CD4-positive, alpha-beta T cell treated with Interleukin-6 for 4 hours (primary cell): ENCODE measurements around the gene GRID1.

Experiments
- DNase-seq: peaks from one replicate; pipeline ENCODE4 v3.0.0-alpha.2; 2020; ENCODE audit warnings: mixed read lengths

The GRID1 gene

GRCh38 chr10:86075512-86075911 is 291.1 kb downstream of the GRID1 start:
- DNase-seq = no peak

- no peak for DNase-seq
Observed at GRCh38 chr10:86074294-86074693, 292.3 kb downstream of the GRID1 start.

GRCh38 chr10:86073199-86073977 is 293.2 kb downstream of the GRID1 start:
- no peak for DNase-seq

- no peak for DNase-seq
Observed at GRCh38 chr10:86072413-86072812, 294.2 kb downstream of the GRID1 start.

- DNase-seq = no peak
Observed at GRCh38 chr10:86071758-86072157, 294.8 kb downstream of the GRID1 start.

GRCh38 chr10:86071145-86071544 is 295.4 kb downstream of the GRID1 start:
- no peak for DNase-seq

GRCh38 chr10:86070278-86070677 is 296.3 kb downstream of the GRID1 start:
- DNase-seq = no peak

GRCh38 chr10:86068231-86069054 is 298.2 kb downstream of the GRID1 start:
- no peak for DNase-seq

- DNase-seq = no peak
Observed at GRCh38 chr10:86067436-86068050, 299.1 kb downstream of the GRID1 start.

GRCh38 chr10:86066696-86067095 is 299.9 kb downstream of the GRID1 start:
- no peak for DNase-seq

GRCh38 chr10:86065711-86066251 is 300.8 kb downstream of the GRID1 start:
- DNase-seq = no peak

- DNase-seq = no peak
Observed at GRCh38 chr10:86064931-86065662, 301.5 kb downstream of the GRID1 start.

GRCh38 chr10:86064219-86064618 is 302.4 kb downstream of the GRID1 start:
- no peak for DNase-seq

- DNase-seq = no peak
Observed at GRCh38 chr10:86063341-86063740, 303.3 kb downstream of the GRID1 start.

- DNase-seq = no peak
Observed at GRCh38 chr10:86062647-86063145, 303.9 kb downstream of the GRID1 start.

- no peak for DNase-seq
Observed at GRCh38 chr10:86062198-86062550, 304.4 kb downstream of the GRID1 start.

GRCh38 chr10:86061278-86062197 is 305.1 kb downstream of the GRID1 start:
- no peak for DNase-seq

- DNase-seq = no peak
Observed at GRCh38 chr10:86060386-86061277, 306.0 kb downstream of the GRID1 start.

GRCh38 chr10:86059892-86060291 is 306.7 kb downstream of the GRID1 start:
- DNase-seq = no peak

GRCh38 chr10:86058964-86059363 is 307.6 kb downstream of the GRID1 start:
- no peak for DNase-seq
